ENCODE data around the gene YIF1B.

YIF1B gene

DNA sequence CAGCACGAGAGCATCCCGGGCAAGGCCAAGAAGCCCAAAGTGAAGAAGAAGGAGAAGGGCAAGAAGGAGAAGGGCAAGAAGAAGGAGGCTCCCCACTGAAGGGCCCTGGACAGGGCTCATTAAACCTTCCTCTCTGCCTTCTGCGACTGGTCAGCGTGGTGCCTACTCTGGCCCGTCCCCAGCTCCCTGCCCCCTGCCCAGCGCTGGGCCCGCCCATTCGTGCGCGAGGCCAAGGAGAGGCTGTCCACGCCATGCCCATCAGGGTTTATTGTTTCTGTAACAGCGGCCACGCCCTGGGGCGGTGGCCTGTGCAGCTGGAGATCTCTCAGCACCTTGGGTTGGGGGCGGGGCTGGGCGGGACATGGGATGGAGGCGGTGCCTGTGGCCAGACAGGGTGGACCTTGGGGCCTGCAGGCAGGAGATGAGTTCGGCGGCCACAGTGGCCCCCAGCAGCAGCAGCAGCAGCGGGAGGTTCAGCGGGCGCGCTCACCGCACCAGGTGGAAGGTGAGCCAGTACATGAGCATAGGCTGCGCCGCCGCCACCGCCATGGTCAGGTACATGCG is 10.8 kb downstream of the YIF1B start:
- DNase-seq (ENCODE audit: low spot score), result peak; percentile 96

DNA sequence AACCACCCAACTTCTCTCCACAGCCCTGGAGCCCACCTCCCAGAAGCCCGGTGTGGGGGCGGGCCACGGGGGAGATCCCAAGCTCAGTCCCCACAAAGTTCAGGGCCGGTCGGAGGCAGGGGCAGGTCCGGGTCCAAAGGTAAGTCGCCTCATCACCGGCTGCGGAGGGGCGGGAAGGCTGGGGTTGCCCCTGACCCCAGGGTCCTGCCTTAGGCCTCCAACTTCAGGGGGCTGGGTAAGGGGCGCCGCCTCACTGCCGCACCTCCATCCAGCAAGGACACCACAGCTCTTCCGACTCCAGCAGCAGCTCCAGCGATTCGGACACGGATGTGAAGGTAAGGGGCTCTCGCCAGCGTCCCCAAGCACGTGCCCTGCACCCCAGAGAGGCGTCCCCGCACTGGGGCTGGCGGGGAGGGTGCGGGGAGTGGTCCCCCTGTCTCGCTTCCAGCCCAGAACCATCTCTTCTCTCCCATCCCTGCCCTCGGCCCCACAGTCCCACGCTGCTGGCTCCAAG is 11.3 kb downstream of the YIF1B start:
- no peak for DNase-seq (ENCODE audit: low spot score)

DNA sequence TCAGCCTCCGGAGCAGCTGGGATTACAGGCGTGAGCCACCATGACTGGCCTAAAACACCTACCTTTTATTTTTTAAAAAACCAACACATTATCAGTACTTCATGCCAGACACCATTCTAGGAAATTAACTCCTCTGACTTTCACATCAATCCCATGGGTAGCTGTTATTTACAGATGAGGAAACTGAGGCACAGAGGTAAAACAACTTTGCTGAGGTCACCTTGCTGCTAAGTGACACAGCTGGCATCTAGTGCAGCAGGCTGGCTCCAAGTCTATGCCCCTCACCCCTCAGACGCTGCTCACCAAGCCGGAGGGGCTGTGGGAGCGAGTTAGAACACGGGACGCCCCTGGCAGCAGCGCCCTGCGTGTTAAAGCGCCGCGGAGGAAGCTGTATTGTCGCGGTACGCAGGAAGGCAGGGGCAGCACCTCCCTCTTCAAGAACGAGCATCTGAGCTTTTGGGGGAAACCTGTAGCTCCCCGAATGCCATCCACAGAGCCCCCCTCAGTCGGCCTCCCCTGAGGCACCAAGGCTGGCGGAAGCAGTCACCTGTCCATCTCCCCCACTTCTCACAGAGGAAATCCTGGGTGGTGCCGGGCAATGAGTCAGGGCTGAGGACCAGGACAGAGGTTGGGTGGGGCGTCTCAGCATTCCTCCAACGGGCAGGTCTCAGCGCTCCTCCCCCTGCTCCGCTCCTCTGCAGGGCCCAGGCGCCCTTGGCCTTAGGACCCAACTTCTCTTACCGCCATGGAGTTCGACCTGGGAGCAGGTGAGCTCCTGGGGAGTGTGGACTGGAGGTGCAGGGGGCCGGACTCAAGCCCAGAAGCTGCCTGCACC is 12.0 kb downstream of the YIF1B start, which contains the start of gene C19orf33:
TSS of gene C19orf33 (plus strand) at position 735 of the 835 bp plus-strand sequence. CDS start at position 746, 11 bp downstream.
- peak; percentile 82 for DNase-seq (ENCODE audit: low spot score)

DNA sequence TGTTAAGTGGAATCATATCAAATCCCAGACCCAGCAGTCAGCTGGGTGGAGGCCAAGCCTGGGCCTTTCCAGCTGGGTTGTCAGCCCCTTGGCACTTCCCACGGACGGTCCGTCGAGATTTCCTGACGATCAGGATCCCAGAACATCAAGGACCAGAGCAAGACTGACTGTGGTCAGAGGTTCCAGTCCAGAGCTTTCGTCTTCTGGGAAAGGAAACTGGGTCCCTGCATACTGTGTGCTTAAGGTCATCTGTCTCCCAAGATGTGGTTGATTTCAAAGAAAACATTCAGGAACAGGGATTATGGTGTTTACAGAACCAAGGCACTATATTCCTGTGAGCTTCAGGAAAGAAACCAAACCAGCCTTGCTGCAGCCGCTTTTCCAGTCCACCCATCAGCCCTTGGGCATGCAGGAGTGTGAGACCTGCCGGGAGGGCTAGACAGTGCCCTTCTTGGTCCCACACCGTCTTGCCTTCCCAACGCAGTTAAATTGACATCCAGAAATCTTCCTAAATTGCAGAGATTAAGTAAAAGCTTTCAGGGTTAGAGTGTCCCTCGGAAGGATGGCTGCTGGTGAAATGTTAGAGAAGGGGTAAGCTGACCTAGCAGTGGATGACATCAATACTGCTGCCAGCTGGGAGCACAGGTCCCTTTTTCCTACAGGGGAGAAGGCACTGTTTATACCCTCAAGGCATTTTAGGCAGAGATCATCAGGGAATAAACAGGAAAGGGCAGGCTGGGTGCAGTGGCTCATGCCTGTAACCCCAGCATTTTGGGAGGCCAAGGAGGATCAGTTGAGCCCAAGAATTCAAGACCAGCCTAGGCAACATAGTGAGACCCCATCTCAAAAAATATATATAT is 16.7 kb downstream of the YIF1B start:
- DNase-seq (ENCODE audit: low spot score), result no peak

DNA sequence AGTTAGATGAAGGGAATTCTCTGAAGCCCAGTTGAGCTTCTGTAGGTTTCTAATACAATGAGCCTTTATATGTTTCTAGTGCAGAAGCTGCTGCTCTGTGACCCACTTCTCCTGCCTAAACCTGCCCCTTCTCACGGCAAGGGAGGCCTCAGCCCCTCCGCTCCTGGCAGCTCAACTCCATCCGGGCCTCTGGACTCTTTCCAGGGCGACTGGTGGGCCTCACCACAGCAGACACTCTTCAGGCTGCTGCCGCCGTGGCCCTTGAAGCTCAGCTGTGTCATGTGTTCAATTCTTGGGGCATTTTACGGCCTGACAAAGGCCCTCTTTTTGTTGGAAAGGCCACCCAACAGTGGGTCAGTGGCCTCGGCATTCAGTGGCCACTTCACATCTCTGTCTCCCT is 21.7 kb downstream of the YIF1B start:
- no peak for DNase-seq (ENCODE audit: low spot score)

DNA sequence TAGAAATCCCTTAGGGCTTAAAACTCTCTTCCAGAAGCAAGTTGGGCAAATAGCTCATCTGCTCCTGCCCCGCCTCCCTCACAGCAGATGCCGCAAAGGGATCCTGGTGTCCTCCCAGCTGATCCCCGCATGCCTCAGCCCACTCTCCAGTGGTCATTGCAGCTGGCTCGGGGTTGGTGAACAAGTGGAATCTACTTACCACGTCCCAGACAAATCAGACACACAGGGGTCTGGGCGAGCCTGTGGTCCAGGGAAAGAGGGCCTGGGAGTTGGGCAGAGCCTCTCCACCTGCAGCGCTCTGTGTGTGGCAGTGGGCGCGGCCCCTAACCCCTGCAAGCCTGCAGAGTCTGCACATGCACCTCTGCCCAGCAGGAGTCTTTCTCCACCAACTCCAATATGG is 22.5 kb downstream of the YIF1B start:
- DNase-seq (ENCODE audit: low spot score), result no peak

- no peak for DNase-seq (ENCODE audit: low spot score)
Measured at GRCh38 chr19:38291855-38292254, 23.9 kb downstream of the YIF1B start.

- DNase-seq (ENCODE audit: low spot score), result no peak
Measured at GRCh38 chr19:38290631-38291147, 25.1 kb downstream of the YIF1B start.

DNA sequence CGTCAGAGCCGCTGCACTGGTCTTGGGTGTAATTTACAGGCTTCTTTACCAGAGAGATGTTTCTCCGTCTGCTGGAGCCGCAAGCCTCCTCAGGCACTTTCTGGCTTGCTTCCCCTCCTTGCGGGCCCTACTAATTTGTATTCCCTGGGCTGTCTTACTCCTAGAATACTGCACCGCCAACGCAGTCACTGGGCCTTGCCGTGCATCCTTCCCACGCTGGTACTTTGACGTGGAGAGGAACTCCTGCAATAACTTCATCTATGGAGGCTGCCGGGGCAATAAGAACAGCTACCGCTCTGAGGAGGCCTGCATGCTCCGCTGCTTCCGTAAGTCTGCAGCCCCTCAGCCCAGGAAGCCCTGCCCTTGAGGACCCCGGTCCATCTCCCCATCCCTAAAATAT is 25.8 kb downstream of the YIF1B start:
- DNase-seq (ENCODE audit: low spot score), result no peak

GRCh38 chr19:38288123-38288855 is 27.5 kb downstream of the YIF1B start:
- DNase-seq (ENCODE audit: low spot score), result no peak

DNA sequence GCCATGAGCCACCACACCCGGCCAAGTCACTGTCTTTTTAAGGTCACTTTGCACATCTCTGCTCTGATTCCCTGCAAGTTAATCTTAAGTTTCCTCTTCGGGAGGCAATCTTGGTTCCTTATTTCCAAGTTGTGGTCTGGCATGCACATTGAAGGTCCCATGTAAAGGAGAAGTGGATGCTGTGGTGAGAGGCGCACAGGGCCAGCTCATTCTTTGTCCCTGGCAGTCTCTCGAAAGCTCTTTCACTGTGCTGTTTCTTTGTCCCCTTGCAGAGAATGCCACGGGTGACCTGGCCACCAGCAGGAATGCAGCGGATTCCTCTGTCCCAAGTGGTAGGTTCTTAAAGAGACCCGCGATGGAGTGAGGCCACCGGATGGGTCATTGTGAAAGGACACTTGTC is 28.1 kb downstream of the YIF1B start:
- DNase-seq (ENCODE audit: low spot score), result no peak

DNA sequence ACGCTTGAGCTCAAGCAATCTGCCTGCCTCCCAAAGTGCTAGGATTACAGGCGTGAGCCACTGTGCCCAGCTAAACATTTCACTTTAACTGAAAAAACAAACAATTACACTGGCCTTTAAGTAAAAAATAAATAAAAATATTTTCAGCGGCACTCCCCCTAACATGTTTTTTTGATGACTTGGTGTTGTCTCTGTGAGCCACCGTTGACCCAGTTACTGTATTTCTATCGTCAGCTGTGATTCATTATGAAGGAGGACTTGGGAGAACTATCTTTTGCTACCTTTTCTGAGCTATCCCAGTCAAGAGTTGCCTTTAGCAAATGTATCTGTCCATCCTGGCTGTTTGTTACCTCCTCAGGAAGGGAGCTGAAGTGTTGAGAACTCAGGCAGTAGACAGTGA is 30.2 kb downstream of the YIF1B start:
- DNase-seq (ENCODE audit: low spot score), result no peak

DNA sequence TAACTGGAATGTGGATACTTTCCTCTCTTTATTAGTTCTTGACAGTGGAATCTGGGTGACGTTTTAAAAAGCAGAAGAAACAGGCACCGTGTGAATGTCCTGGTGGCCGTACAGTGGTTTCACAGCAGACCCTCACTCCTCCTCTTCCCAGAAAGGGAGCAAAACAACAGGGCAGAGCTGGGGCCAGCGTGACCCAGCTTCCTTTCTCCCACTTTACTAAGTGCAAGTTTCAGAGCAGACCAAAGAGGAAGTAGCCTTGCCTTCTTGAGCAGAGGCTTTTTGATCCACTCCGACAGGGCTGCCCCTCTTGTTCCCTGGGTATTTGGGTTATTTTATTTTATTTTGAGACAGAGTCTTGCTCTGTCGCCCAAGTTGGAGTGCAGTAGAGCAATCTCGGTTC is 31.3 kb downstream of the YIF1B start:
- DNase-seq (ENCODE audit: low spot score), result no peak

DNA sequence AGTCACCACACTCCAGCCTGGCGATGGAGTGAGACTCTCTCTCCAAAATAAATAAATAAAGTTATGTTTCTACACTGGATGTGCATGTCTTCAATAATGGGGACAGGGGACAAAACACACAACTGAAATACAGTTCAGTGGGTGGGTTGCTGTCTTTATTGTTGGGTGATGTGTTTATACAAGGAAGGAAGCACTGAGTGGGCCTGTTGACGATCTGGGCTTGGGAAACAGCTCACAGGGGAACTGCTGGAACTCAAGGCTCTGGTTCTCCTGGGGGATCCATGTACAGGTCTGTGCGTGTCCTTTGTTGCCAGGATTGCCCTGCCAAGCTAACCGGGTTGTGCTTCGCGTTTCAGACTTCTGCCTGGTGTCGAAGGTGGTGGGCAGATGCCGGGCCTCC is 32.5 kb downstream of the YIF1B start:
- DNase-seq (ENCODE audit: low spot score), result no peak

DNA sequence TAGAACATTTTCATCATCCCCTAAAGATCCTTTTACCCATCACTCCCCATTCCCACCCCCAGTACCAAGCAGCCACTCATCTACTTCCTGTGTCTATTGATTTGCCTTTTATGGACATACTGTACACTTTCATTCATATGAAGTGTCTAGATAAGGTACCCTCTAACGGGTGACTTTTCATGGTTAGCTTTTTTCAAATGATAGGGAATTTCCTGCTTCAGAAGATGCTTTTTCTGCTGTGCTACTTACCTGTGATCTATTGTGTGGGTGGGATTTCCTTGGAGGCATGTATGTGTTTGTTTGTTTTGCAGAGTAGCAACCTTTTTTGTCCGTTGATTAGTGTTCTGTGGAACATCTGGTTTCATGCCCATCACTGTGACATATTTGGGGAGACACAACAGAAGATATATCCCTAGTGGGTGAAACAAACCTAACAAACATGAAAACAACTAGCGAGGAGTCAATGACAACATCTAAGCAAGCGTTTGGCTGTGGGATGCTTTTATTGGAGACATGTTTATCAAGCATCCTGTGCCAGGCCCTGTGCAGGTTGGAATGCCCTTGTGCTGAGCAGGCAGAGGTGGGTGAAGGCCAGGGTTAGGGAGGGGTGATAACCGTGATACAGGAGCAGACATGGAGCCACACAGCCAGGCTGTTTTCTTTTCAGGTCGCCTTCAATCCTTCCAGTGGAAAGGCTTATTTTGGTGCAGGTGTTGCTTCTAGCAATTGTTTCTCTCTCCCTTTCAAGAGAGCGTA is 33.8 kb downstream of the YIF1B start:
- DNase-seq (ENCODE audit: low spot score), result no peak

GRCh38 chr19:38280030-38280921 is 35.5 kb downstream of the YIF1B start:
- no peak for DNase-seq (ENCODE audit: low spot score)

DNA sequence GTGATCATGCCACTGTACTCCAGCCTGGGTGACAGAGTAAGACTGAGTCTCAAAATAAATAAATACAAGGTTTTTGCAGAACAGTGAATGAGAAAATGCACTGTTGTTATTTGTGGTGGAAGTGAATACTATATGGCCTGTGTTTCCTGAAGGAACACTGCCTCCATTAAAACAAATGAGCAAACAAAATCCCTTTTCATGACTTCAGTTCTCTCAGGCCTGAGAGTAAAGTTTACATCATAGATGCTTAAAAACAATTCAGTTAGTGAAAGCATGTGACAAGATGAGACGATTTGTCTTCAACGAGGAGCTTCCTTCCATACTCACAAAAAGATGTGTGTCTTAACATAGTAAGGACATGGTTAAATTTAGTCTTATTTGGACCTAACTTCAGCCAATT is 37.0 kb downstream of the YIF1B start:
- no peak for DNase-seq (ENCODE audit: low spot score)

DNA sequence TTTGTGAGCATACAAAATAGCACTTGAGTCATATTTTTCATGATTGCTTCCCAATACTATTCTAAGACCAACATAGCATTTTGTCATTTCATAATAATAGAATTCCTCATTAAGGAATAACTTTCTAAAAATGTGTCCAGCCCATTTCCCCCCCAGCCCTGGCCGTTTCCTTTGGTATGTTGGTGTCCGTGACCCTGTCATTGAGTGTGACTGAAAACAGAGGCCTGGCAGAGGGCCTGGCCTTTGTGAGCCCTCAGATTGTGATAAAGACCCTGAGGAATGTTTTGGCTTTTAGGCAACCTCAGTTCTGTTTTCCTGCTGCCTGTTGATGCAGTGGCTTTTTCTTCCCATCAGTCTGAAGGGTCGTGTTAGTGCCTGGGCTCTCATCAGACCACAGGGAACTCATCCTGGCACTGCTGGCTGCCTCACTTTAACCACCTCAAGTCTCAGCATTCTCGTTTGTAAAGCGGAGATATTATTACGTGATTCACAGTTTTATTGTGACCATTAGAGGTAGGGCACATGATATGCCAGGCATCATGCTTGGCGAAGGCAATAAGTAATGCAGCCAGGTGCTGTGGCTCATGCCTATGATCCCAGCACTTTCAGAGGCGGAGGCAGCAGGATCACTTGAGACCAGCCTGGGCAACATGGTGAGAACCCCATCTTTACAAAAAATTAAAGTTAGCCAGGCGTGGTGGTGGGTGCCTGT is 37.6 kb downstream of the YIF1B start:
- no peak for DNase-seq (ENCODE audit: low spot score)

GRCh38 chr19:38277549-38277948 is 38.2 kb downstream of the YIF1B start:
- DNase-seq (ENCODE audit: low spot score), result no peak
